A549 (cell line): ENCODE data around the gene IFIH1.

ENCODE experiments used
- CHD4 ChIP-seq: fragments of 200-600 bp; sonication (generic); IDR thresholded peaks from 2 replicates; pipeline ENCODE4 v1.6.1; 2016; ENCODE audit warnings: antibody characterized with exemption, mild to moderate bottlenecking, borderline replicate concordance
- EHF ChIP-seq: fragments of 250-450 bp; sonication (Bioruptor Pico); IDR thresholded peaks from 2 replicates; pipeline ENCODE4 v1.5.0; 2020; ENCODE audit warnings: mild to moderate bottlenecking
- HOXB5 ChIP-seq: fragments of 250-450 bp; sonication (Bioruptor Pico); IDR thresholded peaks from 2 replicates; pipeline ENCODE4 v1.5.0; 2020; ENCODE audit warnings: mild to moderate bottlenecking, moderate library complexity
- JUN ChIP-seq, 2 experiments: fragments of >200 bp; sonication (Bioruptor Twin); formaldehyde crosslinking; IDR thresholded peaks; 2 replicates in 1 of 2; 3 replicates in 1 of 2; pipeline ENCODE4 v1.6.1; 2016 to 2017
- MAZ ChIP-seq: fragments of 150-350 bp; IDR thresholded peaks from 2 replicates; pipeline ENCODE4 v1.6.1; 2014; ENCODE audit warnings: antibody characterized with exemption, low read depth, low read length, borderline replicate concordance
- POLR2A ChIP-seq: IDR thresholded peaks from 2 replicates; pipeline ENCODE4 v1.6.1; 2012; ENCODE audit warnings: mild to moderate bottlenecking, low read length
- RAD21 ChIP-seq, 2 experiments: fragments of >200 bp in 1 of 2; sonication (Bioruptor Twin) in 1 of 2; formaldehyde crosslinking in 1 of 2; IDR thresholded peaks in 1 of 2; conservative IDR thresholded peaks in 1 of 2; 2 replicates in 1 of 2; 3 replicates in 1 of 2; pipeline ENCODE4 v1.6.1; 2012 to 2018; ENCODE audit warnings: inconsistent platforms in 1 of 2
- TP53 ChIP-seq: fragments of 250-450 bp; sonication (Bioruptor Pico); IDR thresholded peaks from 2 replicates; pipeline ENCODE4 v1.5.0; 2021; ENCODE audit warnings: mild to moderate bottlenecking, moderate library complexity
- TF ChIP-seq, protein P1 (sequence below): fragments of 200-600 bp; sonication (generic); IDR thresholded peaks from 2 replicates; pipeline ENCODE4 v1.6.1; 2016; ENCODE audit warnings: antibody characterized with exemption, mild to moderate bottlenecking, moderate library complexity
- TF ChIP-seq, protein P2 (sequence below): fragments of >200 bp; sonication (Bioruptor Twin); formaldehyde crosslinking; IDR thresholded peaks from 3 replicates; pipeline ENCODE4 v1.5.1; 2016
- TF ChIP-seq, protein P3 (sequence below): IDR thresholded peaks from 2 replicates; pipeline ENCODE4 v1.6.1; 2012

DNA sequence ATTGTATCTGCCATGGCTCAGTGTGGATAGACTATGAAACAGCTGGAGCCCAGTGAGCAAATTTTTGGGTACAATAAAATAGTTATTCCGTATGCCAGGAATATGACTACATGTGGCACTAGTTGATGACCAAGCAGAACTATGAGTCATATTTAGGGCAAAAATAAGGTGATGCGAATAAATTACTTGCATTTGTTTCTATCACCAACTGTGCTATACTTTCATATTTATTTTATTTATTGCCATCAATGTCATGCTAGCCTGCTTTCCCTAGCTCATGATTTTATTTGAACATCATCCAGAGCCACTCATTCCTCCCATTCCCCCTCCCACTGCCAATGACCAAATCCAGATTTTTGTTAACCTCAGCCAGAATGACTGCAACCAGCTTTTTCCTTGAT lies 61.9 kb downstream of the IFIH1 start:
- TF ChIP-seq POLR2A (no peak), TP53 (CRISPR knock-in tag) (no peak), RAD21 (conservative IDR thresholded peaks at IDR 0.05 in 1 of 2, IDR thresholded peaks at IDR 0.05 in 1 of 2) (no peak), JUN (IDR thresholded peaks at IDR 0.05) (no peak), EHF (no peak), CHD4 (no peak), MAZ (no peak), HOXB5 (CRISPR knock-in tag) (no peak)
- TF ChIP-seq, protein P1, sequence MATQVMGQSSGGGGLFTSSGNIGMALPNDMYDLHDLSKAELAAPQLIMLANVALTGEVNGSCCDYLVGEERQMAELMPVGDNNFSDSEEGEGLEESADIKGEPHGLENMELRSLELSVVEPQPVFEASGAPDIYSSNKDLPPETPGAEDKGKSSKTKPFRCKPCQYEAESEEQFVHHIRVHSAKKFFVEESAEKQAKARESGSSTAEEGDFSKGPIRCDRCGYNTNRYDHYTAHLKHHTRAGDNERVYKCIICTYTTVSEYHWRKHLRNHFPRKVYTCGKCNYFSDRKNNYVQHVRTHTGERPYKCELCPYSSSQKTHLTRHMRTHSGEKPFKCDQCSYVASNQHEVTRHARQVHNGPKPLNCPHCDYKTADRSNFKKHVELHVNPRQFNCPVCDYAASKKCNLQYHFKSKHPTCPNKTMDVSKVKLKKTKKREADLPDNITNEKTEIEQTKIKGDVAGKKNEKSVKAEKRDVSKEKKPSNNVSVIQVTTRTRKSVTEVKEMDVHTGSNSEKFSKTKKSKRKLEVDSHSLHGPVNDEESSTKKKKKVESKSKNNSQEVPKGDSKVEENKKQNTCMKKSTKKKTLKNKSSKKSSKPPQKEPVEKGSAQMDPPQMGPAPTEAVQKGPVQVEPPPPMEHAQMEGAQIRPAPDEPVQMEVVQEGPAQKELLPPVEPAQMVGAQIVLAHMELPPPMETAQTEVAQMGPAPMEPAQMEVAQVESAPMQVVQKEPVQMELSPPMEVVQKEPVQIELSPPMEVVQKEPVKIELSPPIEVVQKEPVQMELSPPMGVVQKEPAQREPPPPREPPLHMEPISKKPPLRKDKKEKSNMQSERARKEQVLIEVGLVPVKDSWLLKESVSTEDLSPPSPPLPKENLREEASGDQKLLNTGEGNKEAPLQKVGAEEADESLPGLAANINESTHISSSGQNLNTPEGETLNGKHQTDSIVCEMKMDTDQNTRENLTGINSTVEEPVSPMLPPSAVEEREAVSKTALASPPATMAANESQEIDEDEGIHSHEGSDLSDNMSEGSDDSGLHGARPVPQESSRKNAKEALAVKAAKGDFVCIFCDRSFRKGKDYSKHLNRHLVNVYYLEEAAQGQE, result no peak
- TF ChIP-seq, protein P2, sequence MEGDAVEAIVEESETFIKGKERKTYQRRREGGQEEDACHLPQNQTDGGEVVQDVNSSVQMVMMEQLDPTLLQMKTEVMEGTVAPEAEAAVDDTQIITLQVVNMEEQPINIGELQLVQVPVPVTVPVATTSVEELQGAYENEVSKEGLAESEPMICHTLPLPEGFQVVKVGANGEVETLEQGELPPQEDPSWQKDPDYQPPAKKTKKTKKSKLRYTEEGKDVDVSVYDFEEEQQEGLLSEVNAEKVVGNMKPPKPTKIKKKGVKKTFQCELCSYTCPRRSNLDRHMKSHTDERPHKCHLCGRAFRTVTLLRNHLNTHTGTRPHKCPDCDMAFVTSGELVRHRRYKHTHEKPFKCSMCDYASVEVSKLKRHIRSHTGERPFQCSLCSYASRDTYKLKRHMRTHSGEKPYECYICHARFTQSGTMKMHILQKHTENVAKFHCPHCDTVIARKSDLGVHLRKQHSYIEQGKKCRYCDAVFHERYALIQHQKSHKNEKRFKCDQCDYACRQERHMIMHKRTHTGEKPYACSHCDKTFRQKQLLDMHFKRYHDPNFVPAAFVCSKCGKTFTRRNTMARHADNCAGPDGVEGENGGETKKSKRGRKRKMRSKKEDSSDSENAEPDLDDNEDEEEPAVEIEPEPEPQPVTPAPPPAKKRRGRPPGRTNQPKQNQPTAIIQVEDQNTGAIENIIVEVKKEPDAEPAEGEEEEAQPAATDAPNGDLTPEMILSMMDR, result no peak
- TF ChIP-seq, protein P3, sequence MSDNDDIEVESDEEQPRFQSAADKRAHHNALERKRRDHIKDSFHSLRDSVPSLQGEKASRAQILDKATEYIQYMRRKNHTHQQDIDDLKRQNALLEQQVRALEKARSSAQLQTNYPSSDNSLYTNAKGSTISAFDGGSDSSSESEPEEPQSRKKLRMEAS, result no peak
